K562 (cell line): ENCODE measurements around the gene EVA1B.

Experiments used
- BRD4 ChIP-seq: fragments of 200-600 bp; sonication (generic); IDR thresholded peaks from 2 replicates; pipeline ENCODE4 v1.6.1; 2017; ENCODE audit warnings: inconsistent platforms
- EP300 ChIP-seq: IDR thresholded peaks from 2 replicates; pipeline ENCODE4 v1.6.1; 2012; ENCODE audit warnings: low read length, improper control_type of control experiment
- EZH2 ChIP-seq: IDR thresholded peaks from 2 replicates; pipeline ENCODE4 v1.6.1; 2012; ENCODE audit warnings: low read depth, mild to moderate bottlenecking, inconsistent platforms, low read length, borderline replicate concordance
- FOXA1 ChIP-seq: fragments of 450-650 bp; IDR thresholded peaks from 2 replicates; pipeline ENCODE4 v1.6.1; 2016; ENCODE audit warnings: mild to moderate bottlenecking, borderline replicate concordance
- HMG20B ChIP-seq: fragments of 250-450 bp; sonication (Bioruptor Pico); IDR thresholded peaks from 2 replicates; pipeline ENCODE4 v1.5.0; 2021; ENCODE audit warnings: mild to moderate bottlenecking
- MYNN ChIP-seq, 2 experiments: sonication (generic); formaldehyde crosslinking in 1 of 2; IDR thresholded peaks; 2 replicates each; pipeline versions ENCODE4 v1.5.0 to v1.6.1; 2016 to 2020; ENCODE audit warnings: antibody characterized with exemption in 1 of 2, missing genetic modification reagents in 1 of 2
- PHF8 ChIP-seq: fragments of 200-600 bp; sonication (generic); IDR thresholded peaks from 2 replicates; pipeline ENCODE4 v1.6.1; 2012; ENCODE audit warnings: mixed run types, mild to moderate bottlenecking, inconsistent platforms, low read length, moderate library complexity, borderline replicate concordance
- PTRF ChIP-seq: fragments of 450-650 bp; IDR thresholded peaks from 2 replicates; pipeline ENCODE4 v1.6.1; 2016; ENCODE audit warnings: mild to moderate bottlenecking, missing genetic modification characterization, missing compliant biosample characterization
- RNF2 ChIP-seq: sonication (generic); IDR thresholded peaks from 2 replicates; pipeline ENCODE4 v1.6.1; 2016

DNA sequence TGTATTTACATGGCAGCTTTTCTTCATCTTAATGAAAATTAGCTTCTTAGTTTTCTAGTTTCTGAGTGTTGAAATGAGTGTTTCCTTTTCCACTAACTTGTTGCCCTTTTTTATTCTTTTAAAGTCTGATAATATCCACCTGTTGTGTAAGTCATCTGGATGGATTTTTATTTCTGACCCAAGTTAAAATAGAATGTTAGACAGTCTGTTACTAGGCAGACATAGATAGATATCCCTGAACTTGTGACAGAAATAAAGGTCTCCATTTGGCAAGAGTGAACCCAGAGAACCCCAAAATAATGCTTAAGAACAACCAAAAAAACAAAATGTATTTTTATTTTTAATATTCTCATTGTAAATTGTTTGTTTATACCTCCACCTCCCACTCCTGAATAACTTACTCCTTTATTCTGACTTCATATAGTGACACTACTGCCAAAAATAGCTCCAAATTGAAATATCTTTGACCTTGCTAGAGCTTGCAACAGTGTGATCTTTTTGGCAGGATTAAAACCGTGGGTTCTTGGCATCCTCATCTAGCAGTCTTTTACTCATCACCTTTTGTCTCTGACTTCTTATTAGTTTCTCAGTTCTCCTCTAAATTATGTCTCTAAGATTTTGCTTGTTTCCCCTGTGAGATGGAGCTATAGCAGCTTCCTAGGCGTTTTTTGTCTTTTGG, 44.2 kb downstream of the EVA1B start:
- no peak for TF ChIP-seq PTRF (tag)
- TF ChIP-seq FOXA1: no peak
- TF ChIP-seq EP300: no peak
- TF ChIP-seq EZH2: no peak
- TF ChIP-seq BRD4: no peak
- TF ChIP-seq MYNN (IDR thresholded peaks at IDR 0.05): no peak
- TF ChIP-seq MYNN (CRISPR knock-in tag; IDR thresholded peaks at IDR 0.05): no peak
- no peak for TF ChIP-seq PHF8
- no peak for TF ChIP-seq RNF2
- TF ChIP-seq HMG20B: no peak
